ENCODE data around the gene SLC30A10.

Gene SLC30A10

DNA sequence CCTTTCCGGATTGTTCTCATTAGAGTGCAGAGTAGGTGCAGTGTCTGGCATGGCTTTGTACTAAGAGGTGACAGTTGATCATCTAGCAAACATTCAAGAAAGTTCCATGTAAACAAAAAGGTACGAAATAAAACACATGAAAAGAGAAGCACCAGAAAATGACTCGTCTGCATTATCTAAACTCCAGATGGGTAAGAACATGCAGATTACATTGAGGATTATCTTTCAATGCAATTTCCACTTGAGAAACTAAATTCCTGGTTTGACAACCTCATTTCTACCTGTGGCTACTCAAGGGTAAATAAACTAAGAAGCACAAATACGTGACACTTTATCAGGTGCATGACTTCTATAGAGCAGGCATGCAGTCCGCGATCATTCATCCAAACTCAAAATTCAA lies 17.6 kb downstream of the SLC30A10 start:
- DNase-seq (ENCODE audit: low spot score): no peak
- no peak overlapping the region for H3K9ac ChIP-seq (ENCODE audit: low read depth, low read length, poor library complexity)
- H2AFZ ChIP-seq (ENCODE audit: low read length): no peak overlapping the region
- no peaks in the 10 kb centered on the region for H3K36me3 ChIP-seq (replicated peaks in 1 of 2; ENCODE audit: control insufficient read depth in 2 of 2, insufficient read depth in 2 of 2, low read length in 2 of 2)
- H3K4ac ChIP-seq (ENCODE audit: low read length): no peak overlapping the region
- H4K8ac ChIP-seq (ENCODE audit: low read depth, low read length): no peak overlapping the region
- no CpG with 5 or more reads among the region's 6 CpGs for WGBS, 2 donors (ENCODE audit: extremely low coverage in 2 of 2, insufficient read length in 2 of 2, insufficient replicate concordance in 1 of 2)
- no peak overlapping the region for H2BK5ac ChIP-seq (ENCODE audit: low read length)
- H2BK15ac ChIP-seq (ENCODE audit: low read length): no peak overlapping the region
- H2BK120ac ChIP-seq (ENCODE audit: low read depth, low read length): no peak overlapping the region
- no peak overlapping the region for H4K91ac ChIP-seq (ENCODE audit: low read depth, low read length, poor library complexity)
- no peak overlapping the region for H2BK12ac ChIP-seq (ENCODE audit: low read length)
- H3K18ac ChIP-seq (ENCODE audit: low read length): no peak overlapping the region
- H3K14ac ChIP-seq (ENCODE audit: low read length): no peak overlapping the region
- peaks cover 0 to 2% of the 10 kb centered on the region in 2 donors for H3K9me3 ChIP-seq (replicated peaks in 1 of 2; ENCODE audit: control insufficient read depth in 2 of 2, insufficient read depth in 1 of 2, low read depth in 1 of 2, low read length in 2 of 2)
- peaks cover 0 to 1% of the 10 kb centered on the region in 2 donors for H3K4me1 ChIP-seq (ENCODE audit: control insufficient read depth in 2 of 2, insufficient read depth in 1 of 2, low read depth in 1 of 2, low read length in 2 of 2)
- no peak overlapping the region for H3K4me3 ChIP-seq (ENCODE audit: low read length in 2 of 2)
- no peak overlapping the region for H2AK5ac ChIP-seq (ENCODE audit: low read depth, low read length)
- H3K23ac ChIP-seq (ENCODE audit: low read depth, low read length, poor library complexity): no peak overlapping the region
- H3K27ac ChIP-seq (replicated peaks; ENCODE audit: low read length): no peak overlapping the region
- H3K79me1 ChIP-seq (ENCODE audit: low read depth, low read length): no peaks in the 10 kb centered on the region
- no peaks in the 10 kb centered on the region for H3K27me3 ChIP-seq (ENCODE audit: control insufficient read depth in 3 of 3, insufficient read depth in 3 of 3, low read depth in 1 of 3, low read length in 3 of 3)
- H3K4me2 ChIP-seq (ENCODE audit: insufficient read depth, low read length, poor library complexity, severe bottlenecking): no peak overlapping the region

DNA sequence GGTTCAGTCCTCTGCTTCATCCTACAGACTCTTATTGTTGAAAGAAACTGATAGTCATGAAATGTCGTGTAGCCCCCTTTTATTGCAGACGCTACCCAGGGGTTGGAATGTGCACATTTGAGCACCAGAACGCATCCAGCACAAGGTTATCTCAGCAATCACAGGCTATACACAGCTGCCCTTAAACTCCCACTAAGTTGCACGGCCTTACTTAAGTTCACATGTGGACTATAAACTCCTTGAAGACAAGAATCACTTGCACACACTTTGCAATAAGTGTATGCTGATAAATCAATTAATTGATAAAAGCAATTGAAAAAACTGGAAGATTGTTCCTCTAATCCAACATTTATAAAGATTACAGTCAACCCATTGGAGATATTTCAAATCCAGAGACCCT lies 18.9 kb downstream of the SLC30A10 start:
- no peak overlapping the region for H4K8ac ChIP-seq (ENCODE audit: low read depth, low read length)
- H2BK120ac ChIP-seq (ENCODE audit: low read depth, low read length): no peak overlapping the region
- H2AFZ ChIP-seq (ENCODE audit: low read length): no peak overlapping the region
- no peak overlapping the region for H3K23ac ChIP-seq (ENCODE audit: low read depth, low read length, poor library complexity)
- WGBS, 2 donors (ENCODE audit: extremely low coverage in 2 of 2, insufficient read length in 2 of 2, insufficient replicate concordance in 1 of 2): no CpG with 5 or more reads among the region's 4 CpGs
- H3K9me3 ChIP-seq (replicated peaks in 1 of 2; ENCODE audit: control insufficient read depth in 2 of 2, insufficient read depth in 1 of 2, low read depth in 1 of 2, low read length in 2 of 2): peaks cover 0 to 2% of the 10 kb centered on the region in 2 donors
- no peak overlapping the region for H4K91ac ChIP-seq (ENCODE audit: low read depth, low read length, poor library complexity)
- H3K79me1 ChIP-seq (ENCODE audit: low read depth, low read length): no peaks in the 10 kb centered on the region
- no peak overlapping the region for H3K27ac ChIP-seq (replicated peaks; ENCODE audit: low read length)
- H3K18ac ChIP-seq (ENCODE audit: low read length): no peak overlapping the region
- no peaks in the 10 kb centered on the region for H3K27me3 ChIP-seq (ENCODE audit: control insufficient read depth in 3 of 3, insufficient read depth in 3 of 3, low read depth in 1 of 3, low read length in 3 of 3)
- H3K4me1 ChIP-seq (ENCODE audit: control insufficient read depth in 2 of 2, insufficient read depth in 1 of 2, low read depth in 1 of 2, low read length in 2 of 2): peaks cover 0 to 1% of the 10 kb centered on the region in 2 donors
- no peak overlapping the region for H3K4ac ChIP-seq (ENCODE audit: low read length)
- H2BK5ac ChIP-seq (ENCODE audit: low read length): no peak overlapping the region
- no peak overlapping the region for H3K4me2 ChIP-seq (ENCODE audit: insufficient read depth, low read length, poor library complexity, severe bottlenecking)
- no peaks in the 10 kb centered on the region for H3K36me3 ChIP-seq (replicated peaks in 1 of 2; ENCODE audit: control insufficient read depth in 2 of 2, insufficient read depth in 2 of 2, low read length in 2 of 2)
- no peak overlapping the region for H3K4me3 ChIP-seq (ENCODE audit: low read length in 2 of 2)
- H3K9ac ChIP-seq (ENCODE audit: low read depth, low read length, poor library complexity): peak overlapping the region; percentile 12
- no peak for DNase-seq (ENCODE audit: low spot score)
- H2BK15ac ChIP-seq (ENCODE audit: low read length): no peak overlapping the region
- no peak overlapping the region for H2AK5ac ChIP-seq (ENCODE audit: low read depth, low read length)
- no peak overlapping the region for H2BK12ac ChIP-seq (ENCODE audit: low read length)
- H3K14ac ChIP-seq (ENCODE audit: low read length): no peak overlapping the region

DNA sequence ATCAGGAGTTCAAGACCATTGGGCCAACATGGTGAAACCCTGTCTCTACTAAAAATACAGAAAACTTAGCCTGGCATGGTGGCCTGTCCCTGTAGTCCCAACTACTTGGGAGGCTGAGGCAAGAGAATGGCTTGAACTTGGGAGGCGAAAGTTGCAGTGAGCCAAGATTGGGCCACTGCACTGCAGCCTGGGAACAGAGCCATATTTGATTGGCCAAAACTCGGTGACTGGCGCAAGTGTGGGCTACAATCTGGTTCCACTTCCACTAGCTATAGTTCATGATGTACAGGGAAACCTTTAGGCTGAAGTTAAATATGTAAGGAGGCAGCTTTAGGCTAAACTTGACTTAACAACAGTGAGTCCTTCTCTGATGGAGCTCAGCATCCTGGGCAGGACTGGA lies 20.2 kb downstream of the SLC30A10 start:
- H2BK12ac ChIP-seq (ENCODE audit: low read length): no peak overlapping the region
- no peak overlapping the region for H3K27ac ChIP-seq (replicated peaks; ENCODE audit: low read length)
- no peak overlapping the region for H4K91ac ChIP-seq (ENCODE audit: low read depth, low read length, poor library complexity)
- H3K4ac ChIP-seq (ENCODE audit: low read length): no peak overlapping the region
- H2BK120ac ChIP-seq (ENCODE audit: low read depth, low read length): no peak overlapping the region
- no peaks in the 10 kb centered on the region for H3K36me3 ChIP-seq (replicated peaks in 1 of 2; ENCODE audit: control insufficient read depth in 2 of 2, insufficient read depth in 2 of 2, low read length in 2 of 2)
- H3K4me1 ChIP-seq (ENCODE audit: control insufficient read depth in 2 of 2, insufficient read depth in 1 of 2, low read depth in 1 of 2, low read length in 2 of 2): peaks cover 0 to 1% of the 10 kb centered on the region in 2 donors
- no peak overlapping the region for H3K23ac ChIP-seq (ENCODE audit: low read depth, low read length, poor library complexity)
- no peak overlapping the region for H2BK15ac ChIP-seq (ENCODE audit: low read length)
- DNase-seq (ENCODE audit: low spot score): no peak
- no CpG with 5 or more reads among the region's 3 CpGs for WGBS, 2 donors (ENCODE audit: extremely low coverage in 2 of 2, insufficient read length in 2 of 2, insufficient replicate concordance in 1 of 2)
- no peak overlapping the region for H3K4me3 ChIP-seq (ENCODE audit: low read length in 2 of 2)
- no peak overlapping the region for H3K9ac ChIP-seq (ENCODE audit: low read depth, low read length, poor library complexity)
- peaks cover 0 to 2% of the 10 kb centered on the region in 2 donors for H3K9me3 ChIP-seq (replicated peaks in 1 of 2; ENCODE audit: control insufficient read depth in 2 of 2, insufficient read depth in 1 of 2, low read depth in 1 of 2, low read length in 2 of 2)
- no peak overlapping the region for H2BK5ac ChIP-seq (ENCODE audit: low read length)
- no peak overlapping the region for H2AFZ ChIP-seq (ENCODE audit: low read length)
- no peak overlapping the region for H3K4me2 ChIP-seq (ENCODE audit: insufficient read depth, low read length, poor library complexity, severe bottlenecking)
- no peaks in the 10 kb centered on the region for H3K27me3 ChIP-seq (ENCODE audit: control insufficient read depth in 3 of 3, insufficient read depth in 3 of 3, low read depth in 1 of 3, low read length in 3 of 3)
- no peak overlapping the region for H4K8ac ChIP-seq (ENCODE audit: low read depth, low read length)
- H2AK5ac ChIP-seq (ENCODE audit: low read depth, low read length): no peak overlapping the region
- no peak overlapping the region for H3K18ac ChIP-seq (ENCODE audit: low read length)
- no peak overlapping the region for H3K14ac ChIP-seq (ENCODE audit: low read length)
- H3K79me1 ChIP-seq (ENCODE audit: low read depth, low read length): no peaks in the 10 kb centered on the region

DNA sequence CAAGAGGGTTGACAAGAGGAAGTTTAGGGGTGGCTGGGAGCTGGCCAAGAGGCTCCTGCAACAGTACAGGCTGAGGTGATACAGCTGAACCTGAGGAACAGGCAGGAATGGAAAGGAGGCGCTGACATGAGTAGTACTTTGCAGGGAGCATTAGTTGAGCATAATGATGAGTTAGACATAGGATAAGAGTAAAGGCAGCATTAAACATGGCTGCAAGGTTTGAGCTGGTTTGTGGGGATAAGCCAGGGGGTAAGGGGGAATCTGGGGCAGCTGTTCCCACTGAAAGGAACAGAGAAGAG lies 20.6 kb downstream of the SLC30A10 start:
- Histone ChIP-seq H2AK5ac (ENCODE audit: low read depth, low read length) (no peak overlapping the region), H3K79me1 (ENCODE audit: low read depth, low read length) (no peaks in the 10 kb centered on the region), H4K91ac (ENCODE audit: low read depth, low read length, poor library complexity) (no peak overlapping the region), H3K4me2 (ENCODE audit: insufficient read depth, low read length, poor library complexity, severe bottlenecking) (no peak overlapping the region), H3K36me3 (replicated peaks in 1 of 2; ENCODE audit: control insufficient read depth in 2 of 2, insufficient read depth in 2 of 2, low read length in 2 of 2) (no peaks in the 10 kb centered on the region), H3K18ac (ENCODE audit: low read length) (peak overlapping the region; percentile 27), H3K27ac (replicated peaks; ENCODE audit: low read length) (no peak overlapping the region), H2BK12ac (ENCODE audit: low read length) (no peak overlapping the region), H3K4me3 (ENCODE audit: low read length in 2 of 2) (no peak overlapping the region), H3K14ac (ENCODE audit: low read length) (no peak overlapping the region), H2BK5ac (ENCODE audit: low read length) (no peak overlapping the region), H3K9me3 (replicated peaks in 1 of 2; ENCODE audit: control insufficient read depth in 2 of 2, insufficient read depth in 1 of 2, low read depth in 1 of 2, low read length in 2 of 2) (peaks cover 0 to 2% of the 10 kb centered on the region in 2 donors), H2BK120ac (ENCODE audit: low read depth, low read length) (no peak overlapping the region), H3K9ac (ENCODE audit: low read depth, low read length, poor library complexity) (no peak overlapping the region), H4K8ac (ENCODE audit: low read depth, low read length) (no peak overlapping the region), H3K4ac (ENCODE audit: low read length) (no peak overlapping the region), H3K23ac (ENCODE audit: low read depth, low read length, poor library complexity) (no peak overlapping the region), H3K4me1 (ENCODE audit: control insufficient read depth in 2 of 2, insufficient read depth in 1 of 2, low read depth in 1 of 2, low read length in 2 of 2) (peaks cover 0 to 1% of the 10 kb centered on the region in 2 donors), H2AFZ (ENCODE audit: low read length) (no peak overlapping the region), H2BK15ac (ENCODE audit: low read length) (no peak overlapping the region), H3K27me3 (ENCODE audit: control insufficient read depth in 3 of 3, insufficient read depth in 3 of 3, low read depth in 1 of 3, low read length in 3 of 3) (no peaks in the 10 kb centered on the region)
- DNase-seq (ENCODE audit: low spot score): no peak
- no CpG with 5 or more reads among the region's 1 CpG for WGBS, 2 donors (ENCODE audit: extremely low coverage in 2 of 2, insufficient read length in 2 of 2, insufficient replicate concordance in 1 of 2)

Data from neuronal stem cell (in vitro differentiated cells).